ENCODE data around the gene ZNF680.

- TF ChIP-seq, protein P1, sequence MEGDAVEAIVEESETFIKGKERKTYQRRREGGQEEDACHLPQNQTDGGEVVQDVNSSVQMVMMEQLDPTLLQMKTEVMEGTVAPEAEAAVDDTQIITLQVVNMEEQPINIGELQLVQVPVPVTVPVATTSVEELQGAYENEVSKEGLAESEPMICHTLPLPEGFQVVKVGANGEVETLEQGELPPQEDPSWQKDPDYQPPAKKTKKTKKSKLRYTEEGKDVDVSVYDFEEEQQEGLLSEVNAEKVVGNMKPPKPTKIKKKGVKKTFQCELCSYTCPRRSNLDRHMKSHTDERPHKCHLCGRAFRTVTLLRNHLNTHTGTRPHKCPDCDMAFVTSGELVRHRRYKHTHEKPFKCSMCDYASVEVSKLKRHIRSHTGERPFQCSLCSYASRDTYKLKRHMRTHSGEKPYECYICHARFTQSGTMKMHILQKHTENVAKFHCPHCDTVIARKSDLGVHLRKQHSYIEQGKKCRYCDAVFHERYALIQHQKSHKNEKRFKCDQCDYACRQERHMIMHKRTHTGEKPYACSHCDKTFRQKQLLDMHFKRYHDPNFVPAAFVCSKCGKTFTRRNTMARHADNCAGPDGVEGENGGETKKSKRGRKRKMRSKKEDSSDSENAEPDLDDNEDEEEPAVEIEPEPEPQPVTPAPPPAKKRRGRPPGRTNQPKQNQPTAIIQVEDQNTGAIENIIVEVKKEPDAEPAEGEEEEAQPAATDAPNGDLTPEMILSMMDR (conservative IDR thresholded peaks at IDR 0.05; ENCODE audit: low read length) = no peak
- no peak for TF ChIP-seq EZH2phosphoT487 (IDR thresholded peaks at IDR 0.05; ENCODE audit: borderline replicate concordance)
Measured at GRCh38 chr7:64541438-64542359, 21.2 kb downstream of the ZNF680 start.

All from Loucy (cell line).